GM12878 (cell line): Measurements from ENCODE around the gene ERC1. TPM values are rescaled to one million over a fixed set of nuclear protein-coding genes. Genes with fewer than 3 reads are reported as not detected.

Source experiments
- ATAC-seq: fragments of 200-7000 bp; cut with Tn5 transposase; 3 replicates; pipeline ENCODE4 v1.9.1; 2020; ENCODE audit warnings: mild to moderate bottlenecking, moderate library complexity
- BruUV-seq: library from RNA; stranded (reverse); fragments of 400-500 nt; replicated peaks from 2 replicates; lab custom pipeline; 2021; lab: Mats Ljungman, UMichigan
- CTCF ChIA-PET: fragments of 300-600 bp; sonication (Branson Sonifier 250); formaldehyde crosslinking; extraction: SDS; loops from one replicate; lab custom pipeline; 2021; ENCODE audit warnings: inconsistent platforms; lab: Yijun Ruan, JAX
- POLR2A ChIA-PET: fragments of 350-600 bp; formaldehyde crosslinking; extraction: SDS; loops from one replicate; lab custom pipeline; 2021; ENCODE audit warnings: inconsistent platforms; lab: Charles Lee
- RAD21 ChIA-PET: fragments of 300-600 bp; sonication (Branson Sonifier 250); formaldehyde crosslinking; loops from one replicate; lab custom pipeline; 2023; ENCODE audit warnings: antibody characterized with exemption; ENCODE audit not compliant: unreplicated experiment; lab: Charles Lee
- SMC1A ChIA-PET: fragments of 300-600 bp; sonication (Branson Sonifier 250); formaldehyde crosslinking; loops from one replicate; lab custom pipeline; 2023; ENCODE audit not compliant: unreplicated experiment, uncharacterized antibody; lab: Charles Lee
- DNase-seq: peaks from one replicate; pipeline ENCODE4 v3.0.0-alpha.2; 2011; ENCODE audit warnings: low read depth, low spot score
- FAIRE-seq: peaks from 3 replicates; lab custom pipeline; 2011; peaks lifted over from hg19 to GRCh38; lab: Jason Lieb, UNC
- H2AFZ ChIP-seq: 2 replicates; pipeline ENCODE4 v1.6.0; 2011; ENCODE audit warnings: low read depth, low read length, control low read depth; ENCODE audit not compliant: control insufficient read depth
- H3K27ac ChIP-seq: 2 replicates; pipeline ENCODE4 v1.5.1; 2011; ENCODE audit warnings: control low read depth; ENCODE audit not compliant: control insufficient read depth, insufficient read depth
- H3K27me3 ChIP-seq, 2 experiments: replicated peaks in 1 of 2; 2 replicates each; pipeline versions ENCODE4 v1.6.0 to v1.6.1; 2011; ENCODE audit warnings: low read length in 1 of 2; ENCODE audit not compliant: control insufficient read depth in 2 of 2, insufficient read depth in 2 of 2
- H3K36me3 ChIP-seq, 2 experiments: 2 replicates each; pipeline ENCODE4 v1.5.1; 2011; ENCODE audit warnings: low read length in 1 of 2; ENCODE audit not compliant: control insufficient read depth in 2 of 2, insufficient read depth in 2 of 2
- H3K4me1 ChIP-seq: 2 replicates; pipeline ENCODE4 v1.6.1; 2011; ENCODE audit warnings: mild to moderate bottlenecking, low read length, moderate library complexity, mixed read lengths; ENCODE audit not compliant: control insufficient read depth, insufficient read depth
- H3K4me2 ChIP-seq: 2 replicates; pipeline ENCODE4 v1.6.0; 2011; ENCODE audit warnings: control low read depth; ENCODE audit not compliant: control insufficient read depth, insufficient read depth
- H3K4me3 ChIP-seq: fragments of 200-600 bp; sonication (generic); 2 replicates; pipeline ENCODE4 v1.5.1; 2016
- H3K79me2 ChIP-seq: 2 replicates; pipeline ENCODE4 v1.6.0; 2011; ENCODE audit warnings: low read length; ENCODE audit not compliant: control insufficient read depth, insufficient read depth
- H3K9ac ChIP-seq: 2 replicates; pipeline ENCODE4 v1.8.0; 2011; ENCODE audit warnings: low read length, control low read depth, mixed read lengths; ENCODE audit not compliant: control insufficient read depth, insufficient read depth
- H3K9me3 ChIP-seq: replicated peaks from 3 replicates; pipeline ENCODE4 v1.5.1; 2011; ENCODE audit warnings: mild to moderate bottlenecking, low read length; ENCODE audit not compliant: control insufficient read depth, insufficient read depth
- H4K20me1 ChIP-seq: 2 replicates; pipeline ENCODE4 v1.6.0; 2011; ENCODE audit not compliant: control insufficient read depth, insufficient read depth
- BCL3 ChIP-seq: IDR thresholded peaks from 2 replicates; pipeline ENCODE4 v1.6.1; 2011; ENCODE audit warnings: borderline replicate concordance, low read depth, mild to moderate bottlenecking, moderate library complexity, low read length; ENCODE audit not compliant: insufficient read depth, poor library complexity, severe bottlenecking
- CBX5 ChIP-seq: sonication (generic); IDR thresholded peaks from 2 replicates; pipeline ENCODE4 v1.6.1; 2016; ENCODE audit warnings: low read depth, moderate library complexity, mild to moderate bottlenecking, inconsistent platforms
- EED ChIP-seq: sonication (generic); IDR thresholded peaks from 2 replicates; pipeline ENCODE4 v1.6.1; 2016; ENCODE audit warnings: antibody characterized with exemption, low read depth
- MLLT1 ChIP-seq: fragments of 450-650 bp; IDR thresholded peaks from 2 replicates; pipeline ENCODE4 v1.6.1; 2016; ENCODE audit warnings: mild to moderate bottlenecking
- NBN ChIP-seq: fragments of 450-650 bp; IDR thresholded peaks from 2 replicates; pipeline ENCODE4 v1.6.1; 2016
- POLR2AphosphoS5 ChIP-seq: IDR thresholded peaks from 2 replicates; pipeline ENCODE4 v1.6.1; 2011; ENCODE audit warnings: mild to moderate bottlenecking, low read length, inconsistent platforms
- SMC3 ChIP-seq: IDR thresholded peaks from 2 replicates; pipeline ENCODE4 v1.6.1; 2011; ENCODE audit warnings: low read length, improper control_type of control experiment, borderline replicate concordance
- SP1 ChIP-seq: IDR thresholded peaks from one replicate; pipeline ENCODE4 v1.6.1; 2011; ENCODE audit warnings: low read depth, low read length
- TAF1 ChIP-seq: IDR thresholded peaks from 2 replicates; pipeline ENCODE4 v1.6.1; 2011; ENCODE audit warnings: mild to moderate bottlenecking, low read depth, low read length, borderline replicate concordance
- ZBTB11 ChIP-seq: fragments of 450-650 bp; formaldehyde crosslinking; IDR thresholded peaks from 2 replicates; pipeline ENCODE4 v1.5.0; 2022; ENCODE audit warnings: mild to moderate bottlenecking, missing genetic modification characterization
- ZBTB33 ChIP-seq: fragments of 450-650 bp; IDR thresholded peaks from 2 replicates; pipeline ENCODE4 v1.6.1; 2017; ENCODE audit warnings: mild to moderate bottlenecking
- ZNF217 ChIP-seq: fragments of 450-650 bp; IDR thresholded peaks from 2 replicates; pipeline ENCODE4 v1.6.1; 2017; ENCODE audit warnings: antibody characterized with exemption, mild to moderate bottlenecking
- WGBS: methylation state at CpG from one replicate; pipeline ENCODE4 v1.1.6; 2016; ENCODE audit warnings: low lambda C conversion rate; ENCODE audit not compliant: insufficient replicate concordance, insufficient coverage; ENCODE audit errors: missing lambda C conversion rate; 5-methylcytosine and 5-hydroxymethylcytosine counted together
- in situ Hi-C: fragments of 300-500 bp; cut with MboI; formaldehyde crosslinking; loops from 9 replicates; pipeline ENCODE4 v1.14.3; 2018; ENCODE audit warnings: mixed read lengths
- intact Hi-C: fragments of 100-400 bp; cut with micrococcal nuclease; formaldehyde crosslinking; loops from one replicate; pipeline ENCODE4 v1.14.2; 2022; ENCODE audit not compliant: unreplicated experiment
- polyA plus RNA-seq, 11 experiments: library from polyadenylated mRNA; depleted of rRNA in 4 of 11; unstranded in 6 of 11; stranded (reverse) in 5 of 11; fragments of >200 nt; fragmentation: Nextera tagmentation in 4 of 11; fragmentation: Illumina TruSeq in 1 of 11; extraction: Ambion mirVana in 4 of 11; extraction: Trizol in 1 of 11; gene quantifications; 1 replicate in 1 of 11; 2 replicates in 10 of 11; pipeline versions ENCODE4 v1.2.1 to v1.2.3, GENCODE V29; 2011 to 2016; ENCODE audit warnings: inconsistent platforms in 2 of 11, missing spikeins in 2 of 11, low read depth in 1 of 11
- total RNA-seq, 4 experiments: library from RNA; depleted of rRNA in 3 of 4; stranded (reverse); fragments of >200 nt in 3 of 4; fragmentation: Illumina TruSeq in 1 of 4; extraction: Trizol in 1 of 4; gene quantifications; 2 replicates each; pipeline versions ENCODE4 v1.2.1 to v1.2.3, GENCODE V29; 2013 to 2021

ERC1 gene
- total and polyA plus RNA-seq, 10 of the 15 experiments (the other 5 are each of a cell fraction or from before 2014, with no cell fraction given) = 0.75 to 8.0 (median 5.0) TPM

- Histone ChIP-seq H4K20me1 (no peaks in the 10 kb centered on the region), H2AFZ (no peak overlapping the region), H3K79me2 (peaks cover 35% of the 10 kb centered on the region), H3K4me3 (peak overlapping the region; percentile 91), H3K9ac (no peak overlapping the region), H3K9me3 (no peaks in the 10 kb centered on the region), H3K4me2 (peak overlapping the region; percentile 56), H3K27ac (no peak overlapping the region), H3K4me1 (peaks cover 6% of the 10 kb centered on the region), H3K27me3 (no peaks in the 10 kb centered on the region), H3K36me3 (no peaks in the 10 kb centered on the region)
- SMC1A ChIA-PET = interaction anchor here (1.2 to 1.4 kb wide), 3 partner anchors 42 to 635 kb away, joined by 3 to 4 read pairs (median 3); no protein-coding TSS in a partner anchor
- BruUV-seq = no TSS peak
- WGBS = 92% methylated on average over 9 of the region's 9 CpGs
- FAIRE-seq = no peak
- DNase-seq = no peak
- POLR2A ChIA-PET = no interaction called here
- in situ Hi-C loops (loop anchor here (5.0 kb wide), 1 partner anchor 371 kb away; no protein-coding TSS in a partner anchor), intact Hi-C loops (loop anchor here (2.0 to 5.0 kb wide), 3 partner anchors 126 to 379 kb away; no protein-coding TSS in a partner anchor)
- CTCF ChIA-PET = interaction anchor here (1.2 to 2.4 kb wide), 3 partner anchors 11 to 372 kb away, joined by 4 to 13 read pairs (median 11); no protein-coding TSS in a partner anchor
- ATAC-seq = no peak
- RAD21 ChIA-PET = interaction anchor here (0.5 to 2.2 kb wide), 5 partner anchors 42 to 280 kb away, joined by 3 to 13 read pairs (median 6); partner anchors contain the start of gene WNK1
- peak; percentile 50; the same call in 1 of the 2 replicates for TF ChIP-seq ZBTB33
- TF ChIP-seq MLLT1 = peak; percentile 76
- TF ChIP-seq EED = no peak
- TF ChIP-seq TAF1 = no peak
- no peak for TF ChIP-seq NBN
- no peak for TF ChIP-seq SMC3
- no peak for TF ChIP-seq POLR2AphosphoS5
- TF ChIP-seq ZBTB11 (CRISPR knock-in tag) = no peak
- TF ChIP-seq SP1 = no peak
- 0 out of 2 replicates have a peak, but pooled peaks have one; percentile 24 for TF ChIP-seq ZNF217
- no peak for TF ChIP-seq BCL3
- TF ChIP-seq CBX5 = no peak
Measured at GRCh38 chr12:948238-948637, 42.8 kb upstream of the ERC1 start.
